HEK293 (cell line): Measurements from ENCODE around the gene NPTX1.

Source experiments
- BCL11A ChIP-seq: fragments of 450-650 bp; formaldehyde crosslinking; IDR thresholded peaks from 2 replicates; pipeline ENCODE4 v1.5.1; 2016; ENCODE audit warnings: low read depth, missing biosample characterization, missing genetic modification characterization
- KLF16 ChIP-seq: fragments of 450-650 bp; formaldehyde crosslinking; IDR thresholded peaks from 2 replicates; pipeline ENCODE4 v1.5.1; 2017; ENCODE audit warnings: missing biosample characterization, missing genetic modification characterization
- TSHZ1 ChIP-seq: fragments of 450-650 bp; formaldehyde crosslinking; IDR thresholded peaks from 2 replicates; pipeline ENCODE4 v1.5.1; 2016; ENCODE audit warnings: missing biosample characterization, missing genetic modification characterization, borderline replicate concordance
- ZBTB10 ChIP-seq: fragments of 450-650 bp; formaldehyde crosslinking; IDR thresholded peaks from 2 replicates; pipeline ENCODE4 v1.5.1; 2016; ENCODE audit warnings: missing biosample characterization, missing genetic modification characterization
- ZFHX2 ChIP-seq: fragments of 450-650 bp; formaldehyde crosslinking; conservative IDR thresholded peaks from 2 replicates; pipeline ENCODE4 v1.5.1; 2016; ENCODE audit warnings: missing biosample characterization, missing genetic modification characterization
- ZFP37 ChIP-seq: fragments of 450-650 bp; formaldehyde crosslinking; IDR thresholded peaks from 2 replicates; pipeline ENCODE4 v1.5.1; 2016; ENCODE audit warnings: missing biosample characterization, missing genetic modification characterization
- ZNF10 ChIP-seq: fragments of 450-650 bp; formaldehyde crosslinking; IDR thresholded peaks from 2 replicates; pipeline ENCODE4 v1.5.1; 2017; ENCODE audit warnings: missing biosample characterization, missing genetic modification characterization
- ZNF112 ChIP-seq: fragments of 450-650 bp; formaldehyde crosslinking; IDR thresholded peaks from 2 replicates; pipeline ENCODE4 v1.5.0; 2017; ENCODE audit warnings: missing biosample characterization, missing genetic modification characterization
- ZNF133 ChIP-seq: fragments of 450-650 bp; formaldehyde crosslinking; IDR thresholded peaks from 2 replicates; pipeline ENCODE4 v1.5.1; 2016; ENCODE audit warnings: missing biosample characterization, missing genetic modification characterization
- ZNF292 ChIP-seq: fragments of 450-650 bp; formaldehyde crosslinking; IDR thresholded peaks from 2 replicates; pipeline ENCODE4 v1.5.1; 2016; ENCODE audit warnings: low read depth, missing biosample characterization, missing genetic modification characterization, borderline replicate concordance
- ZNF433 ChIP-seq: fragments of 450-650 bp; formaldehyde crosslinking; IDR thresholded peaks from 2 replicates; pipeline ENCODE4 v1.5.1; 2016; ENCODE audit warnings: missing biosample characterization, missing genetic modification characterization, low read depth
- ZNF48 ChIP-seq: fragments of 450-650 bp; formaldehyde crosslinking; IDR thresholded peaks from 2 replicates; pipeline ENCODE4 v1.5.1; 2016; ENCODE audit warnings: missing biosample characterization, missing genetic modification characterization
- ZNF514 ChIP-seq: fragments of 450-650 bp; formaldehyde crosslinking; IDR thresholded peaks from 2 replicates; pipeline ENCODE4 v1.5.1; 2016; ENCODE audit warnings: missing biosample characterization, missing genetic modification characterization
- ZNF518A ChIP-seq: fragments of 450-650 bp; formaldehyde crosslinking; conservative IDR thresholded peaks from 2 replicates; pipeline ENCODE4 v1.5.1; 2016; ENCODE audit warnings: low read depth, missing biosample characterization, missing genetic modification characterization
- ZNF529 ChIP-seq: fragments of 450-650 bp; formaldehyde crosslinking; IDR thresholded peaks from 2 replicates; pipeline ENCODE4 v1.5.1; 2017; ENCODE audit warnings: missing genetic modification characterization, missing biosample characterization; ENCODE audit not compliant: insufficient replicate concordance
- ZNF555 ChIP-seq: fragments of 450-650 bp; formaldehyde crosslinking; conservative IDR thresholded peaks from 2 replicates; pipeline ENCODE4 v1.5.1; 2017; ENCODE audit warnings: missing biosample characterization, mild to moderate bottlenecking, missing genetic modification characterization, inconsistent platforms
- ZNF639 ChIP-seq: fragments of 450-650 bp; formaldehyde crosslinking; IDR thresholded peaks from 2 replicates; pipeline ENCODE4 v1.5.1; 2016; ENCODE audit warnings: missing biosample characterization, missing genetic modification characterization
- ZNF645 ChIP-seq: fragments of 450-650 bp; formaldehyde crosslinking; IDR thresholded peaks from 2 replicates; pipeline ENCODE4; 2016; ENCODE audit warnings: missing biosample characterization, missing genetic modification characterization
- ZNF670 ChIP-seq: fragments of 450-650 bp; formaldehyde crosslinking; IDR thresholded peaks from 2 replicates; pipeline ENCODE4 v1.5.1; 2016; ENCODE audit warnings: missing biosample characterization, missing genetic modification characterization, low read depth
- ZSCAN30 ChIP-seq: fragments of 450-650 bp; IDR thresholded peaks from 2 replicates; pipeline ENCODE4 v1.5.1; 2018; ENCODE audit warnings: missing biosample characterization, mild to moderate bottlenecking, missing genetic modification characterization, moderate library complexity
- ZSCAN4 ChIP-seq: fragments of 450-650 bp; formaldehyde crosslinking; IDR thresholded peaks from 2 replicates; pipeline ENCODE4 v1.5.1; 2017; ENCODE audit warnings: missing biosample characterization, missing genetic modification characterization
- ZSCAN5A ChIP-seq: fragments of 450-650 bp; formaldehyde crosslinking; IDR thresholded peaks from 2 replicates; pipeline ENCODE4 v1.5.1; 2016; ENCODE audit warnings: missing biosample characterization, missing genetic modification characterization
- ZXDB ChIP-seq: fragments of 450-650 bp; formaldehyde crosslinking; IDR thresholded peaks from 2 replicates; pipeline ENCODE4 v1.5.1; 2016; ENCODE audit warnings: missing biosample characterization, missing genetic modification characterization

Gene NPTX1

GRCh38 chr17:80453998-80454556, 22.3 kb downstream of the NPTX1 start (continued):
- TF ChIP-seq ZSCAN4: no peak
- TF ChIP-seq ZNF433 (tag by site-specific recombination): no peak
- TF ChIP-seq ZNF514 (tag by site-specific recombination): no peak
- TF ChIP-seq ZSCAN30 (tag by site-specific recombination): no peak; the same call in 1 of the 2 replicates
- TF ChIP-seq ZBTB10 (tag by site-specific recombination): peak; percentile 52; the same call in 1 of the 2 replicates
- no peak for TF ChIP-seq ZNF518A (tag by site-specific recombination)
- no peak for TF ChIP-seq ZNF555
- TF ChIP-seq ZNF670 (tag by site-specific recombination): no peak
- no peak for TF ChIP-seq BCL11A (tag by site-specific recombination)
- TF ChIP-seq ZSCAN5A: peak; percentile 34; the same call in 1 of the 2 replicates
- TF ChIP-seq ZXDB (tag by site-specific recombination): no peak
- TF ChIP-seq ZNF10 (tag by site-specific recombination): no peak
- no peak for TF ChIP-seq ZNF48 (tag by site-specific recombination)
- TF ChIP-seq ZFHX2 (tag by site-specific recombination): no peak
- TF ChIP-seq ZNF112 (tag by site-specific recombination): no peak
- no peak for TF ChIP-seq ZNF645 (tag by site-specific recombination)
- TF ChIP-seq ZFP37 (tag by site-specific recombination): no peak
- TF ChIP-seq ZNF639: no peak
- TF ChIP-seq ZNF529 (tag by site-specific recombination): no peak
- no peak for TF ChIP-seq ZNF292 (tag by site-specific recombination)
- TF ChIP-seq ZNF133 (tag by site-specific recombination): 0 out of 2 replicates have a peak, but pooled peaks have one; percentile 9
- 0 out of 2 replicates have a peak, but pooled peaks have one; percentile 37 for TF ChIP-seq TSHZ1 (tag by site-specific recombination)
- TF ChIP-seq KLF16 (tag by site-specific recombination): no peak
